Sciatic nerve (tissue), 2 donors: Measurements from ENCODE around the gene RBFOX2. TPM values are rescaled to one million over a fixed set of nuclear protein-coding genes. Genes with fewer than 3 reads are reported as not detected.
A peak's percentile ranks its signal among the peaks of the same experiment; 100 is the strongest.
"Not testable (repeated sequence)": the region's sequence is repeated elsewhere in the genome, so short reads cannot be mapped to it uniquely, and the experiment has no call there.

Source experiments
- ATAC-seq: fragments of 200-7000 bp; cut with Tn5 transposase; one replicate; pipeline ENCODE4 v1.9.1; 2020; ENCODE audit warnings: mild to moderate bottlenecking, moderate library complexity
- DNase-seq: peaks from one replicate; pipeline ENCODE4 v3.0.0-alpha.2; 2020; ENCODE audit warnings: low spot score
- intact Hi-C: fragments of 100-400 bp; cut with DNase I; formaldehyde crosslinking; loops from one replicate; pipeline ENCODE4 v1.14.2; 2022
- total RNA-seq: library from RNA; stranded (reverse); fragmentation: NEBNext Ultra II Directional; extraction: Animal tissue kit (Norgen Biotek cat#: 25700); gene quantifications from one replicate; pipeline ENCODE4 v1.2.1, GENCODE V29; 2021
- donor health status: DM: no; HTN: no; CAD: no.
- donor health status: DM: no; HTN: no; CAD: no.

RBFOX2 gene
- total RNA-seq, 1 donor from 2014 or later: 77.7 TPM

GRCh38 chr22:35739931-35740380, 288.7 kb downstream of the RBFOX2 start:
- ATAC-seq (peak; percentile 39), DNase-seq (no peak)
- intact Hi-C loops: loop anchor here (5.0 kb wide), 1 partner anchor 78 kb away; no protein-coding TSS in a partner anchor

- intact Hi-C loops: loop anchor here (5.0 kb wide), 1 partner anchor 77 kb away; no protein-coding TSS in a partner anchor
- DNase-seq (no peak), ATAC-seq (peak; percentile 77)
These were observed 289.3 kb downstream of the RBFOX2 start for GRCh38 chr22:35739076-35739930.

- intact Hi-C loops: loop anchor here (5.0 kb wide), 1 partner anchor 76 kb away; no protein-coding TSS in a partner anchor
- ATAC-seq, DNase-seq: not testable (repeated sequence)
These were observed 290.7 kb downstream of the RBFOX2 start for GRCh38 chr22:35737886-35738285.

- DNase-seq (no peak), ATAC-seq (no peak)
- intact Hi-C loops: loop anchor here (5.0 kb wide), 1 partner anchor 74 kb away; no protein-coding TSS in a partner anchor
These were observed 291.9 kb downstream of the RBFOX2 start for GRCh38 chr22:35736701-35737100.

- DNase-seq: no peak
- no peak for ATAC-seq
- intact Hi-C loops: loop anchor here (5.0 kb wide), 1 partner anchor 74 kb away; no protein-coding TSS in a partner anchor
These were observed 292.5 kb downstream of the RBFOX2 start for GRCh38 chr22:35736166-35736565.

- no peak for ATAC-seq
- no peak for DNase-seq
- intact Hi-C loops: loop anchor here (5.0 kb wide), 1 partner anchor 73 kb away; no protein-coding TSS in a partner anchor
These were observed 293.1 kb downstream of the RBFOX2 start for GRCh38 chr22:35735542-35735941.

- DNase-seq (no peak), ATAC-seq (peak; percentile 6)
- intact Hi-C loops: no loop called here
These were observed 294.2 kb downstream of the RBFOX2 start for GRCh38 chr22:35734517-35734827.

- no peak for DNase-seq
- intact Hi-C loops: no loop called here
- ATAC-seq: peak; percentile 89
These were observed 294.7 kb downstream of the RBFOX2 start for GRCh38 chr22:35733791-35734516.

GRCh38 chr22:35733036-35733435, 295.6 kb downstream of the RBFOX2 start:
- intact Hi-C loops: no loop called here
- ATAC-seq (no peak), DNase-seq (no peak)

GRCh38 chr22:35732116-35732515, 296.5 kb downstream of the RBFOX2 start:
- ATAC-seq (no peak), DNase-seq (no peak)
- intact Hi-C loops: no loop called here

- ATAC-seq (no peak), DNase-seq (no peak)
- intact Hi-C loops: no loop called here
These were observed 297.3 kb downstream of the RBFOX2 start for GRCh38 chr22:35731321-35731720.

- no peak for DNase-seq
- ATAC-seq: no peak
- intact Hi-C loops: no loop called here
These were observed 299.3 kb downstream of the RBFOX2 start for GRCh38 chr22:35729309-35729698.

GRCh38 chr22:35728639-35729308, 299.9 kb downstream of the RBFOX2 start:
- intact Hi-C loops: no loop called here
- ATAC-seq: no peak
- no peak for DNase-seq

- intact Hi-C loops: no loop called here
- ATAC-seq: no peak
- no peak for DNase-seq
These were observed 301.2 kb downstream of the RBFOX2 start for GRCh38 chr22:35727436-35727835.

GRCh38 chr22:35726933-35727332, 301.7 kb downstream of the RBFOX2 start:
- DNase-seq: no peak
- intact Hi-C loops: no loop called here
- no peak for ATAC-seq

- intact Hi-C loops: no loop called here
- no peak for ATAC-seq
These were observed 302.2 kb downstream of the RBFOX2 start for GRCh38 chr22:35726398-35726797.

GRCh38 chr22:35725521-35725920, 303.1 kb downstream of the RBFOX2 start:
- DNase-seq (no peak), ATAC-seq (no peak)
- intact Hi-C loops: no loop called here

More at GRCh38 chr22:35726398-35726797, 302.2 kb downstream of the RBFOX2 start:
- DNase-seq: no peak

GRCh38 chr22:35721960-35722359, 306.7 kb downstream of the RBFOX2 start:
- intact Hi-C loops: no loop called here
- ATAC-seq (no peak), DNase-seq (no peak)

- intact Hi-C loops: no loop called here
- DNase-seq: no peak
- no peak for ATAC-seq
These were observed 309.3 kb downstream of the RBFOX2 start for GRCh38 chr22:35719212-35719875.
